ENCODE measurements around the gene TPPP.
A peak's percentile ranks its signal among the peaks of the same experiment; 100 is the strongest.

TPPP gene

DNA sequence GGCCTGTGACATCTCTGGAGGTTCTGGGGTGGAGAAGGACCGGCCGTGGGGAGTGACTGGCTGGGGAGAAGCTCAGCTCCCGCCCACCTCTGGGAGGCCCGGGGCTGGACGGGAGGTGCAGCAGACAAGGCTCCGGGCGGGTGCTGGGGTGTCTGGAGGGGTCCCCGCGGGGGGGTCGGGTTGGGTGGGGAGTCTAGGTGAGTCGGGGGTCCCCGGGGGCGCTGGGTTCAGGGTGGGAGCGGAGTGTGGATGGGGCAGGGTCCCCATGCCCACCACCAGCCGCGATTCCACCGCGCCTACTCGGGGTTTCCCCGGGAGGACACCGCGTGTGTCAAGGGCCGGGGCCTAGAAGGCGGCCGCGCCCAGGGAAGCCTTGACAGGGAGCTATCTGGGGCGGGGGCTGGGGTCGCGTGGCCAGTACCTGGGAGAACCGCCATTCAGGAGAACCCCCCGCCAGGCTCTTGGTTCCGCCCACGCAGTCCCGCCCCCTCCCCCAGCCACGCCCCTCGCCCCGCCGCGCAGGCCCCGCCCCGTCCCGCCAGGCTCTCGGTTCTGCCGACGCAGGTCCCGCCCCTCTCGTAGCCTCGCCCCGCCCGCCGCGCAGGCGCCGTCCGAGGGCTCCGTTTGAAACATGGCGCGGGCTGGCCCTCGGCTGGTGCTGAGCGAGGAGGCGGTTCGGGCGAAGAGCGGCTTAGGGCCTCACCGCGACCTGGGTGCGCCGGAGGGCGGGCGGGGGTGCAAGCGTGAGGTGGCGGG, 81.2 kb downstream of the TPPP start, which contains the start of gene CEP72:
CEP72 (plus strand) TSS at position 610 of the 756 bp plus-strand sequence; CDS start at position 632, 22 bp downstream.
- TF ChIP-seq, protein P1, sequence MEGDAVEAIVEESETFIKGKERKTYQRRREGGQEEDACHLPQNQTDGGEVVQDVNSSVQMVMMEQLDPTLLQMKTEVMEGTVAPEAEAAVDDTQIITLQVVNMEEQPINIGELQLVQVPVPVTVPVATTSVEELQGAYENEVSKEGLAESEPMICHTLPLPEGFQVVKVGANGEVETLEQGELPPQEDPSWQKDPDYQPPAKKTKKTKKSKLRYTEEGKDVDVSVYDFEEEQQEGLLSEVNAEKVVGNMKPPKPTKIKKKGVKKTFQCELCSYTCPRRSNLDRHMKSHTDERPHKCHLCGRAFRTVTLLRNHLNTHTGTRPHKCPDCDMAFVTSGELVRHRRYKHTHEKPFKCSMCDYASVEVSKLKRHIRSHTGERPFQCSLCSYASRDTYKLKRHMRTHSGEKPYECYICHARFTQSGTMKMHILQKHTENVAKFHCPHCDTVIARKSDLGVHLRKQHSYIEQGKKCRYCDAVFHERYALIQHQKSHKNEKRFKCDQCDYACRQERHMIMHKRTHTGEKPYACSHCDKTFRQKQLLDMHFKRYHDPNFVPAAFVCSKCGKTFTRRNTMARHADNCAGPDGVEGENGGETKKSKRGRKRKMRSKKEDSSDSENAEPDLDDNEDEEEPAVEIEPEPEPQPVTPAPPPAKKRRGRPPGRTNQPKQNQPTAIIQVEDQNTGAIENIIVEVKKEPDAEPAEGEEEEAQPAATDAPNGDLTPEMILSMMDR (IDR thresholded peaks at IDR 0.05; ENCODE audit: low read depth, low read length) = no peak
- peak within 1 kb of the TSS; percentile 73 for H3K4me3 ChIP-seq (ENCODE audit: low read depth, low read length)

DNA sequence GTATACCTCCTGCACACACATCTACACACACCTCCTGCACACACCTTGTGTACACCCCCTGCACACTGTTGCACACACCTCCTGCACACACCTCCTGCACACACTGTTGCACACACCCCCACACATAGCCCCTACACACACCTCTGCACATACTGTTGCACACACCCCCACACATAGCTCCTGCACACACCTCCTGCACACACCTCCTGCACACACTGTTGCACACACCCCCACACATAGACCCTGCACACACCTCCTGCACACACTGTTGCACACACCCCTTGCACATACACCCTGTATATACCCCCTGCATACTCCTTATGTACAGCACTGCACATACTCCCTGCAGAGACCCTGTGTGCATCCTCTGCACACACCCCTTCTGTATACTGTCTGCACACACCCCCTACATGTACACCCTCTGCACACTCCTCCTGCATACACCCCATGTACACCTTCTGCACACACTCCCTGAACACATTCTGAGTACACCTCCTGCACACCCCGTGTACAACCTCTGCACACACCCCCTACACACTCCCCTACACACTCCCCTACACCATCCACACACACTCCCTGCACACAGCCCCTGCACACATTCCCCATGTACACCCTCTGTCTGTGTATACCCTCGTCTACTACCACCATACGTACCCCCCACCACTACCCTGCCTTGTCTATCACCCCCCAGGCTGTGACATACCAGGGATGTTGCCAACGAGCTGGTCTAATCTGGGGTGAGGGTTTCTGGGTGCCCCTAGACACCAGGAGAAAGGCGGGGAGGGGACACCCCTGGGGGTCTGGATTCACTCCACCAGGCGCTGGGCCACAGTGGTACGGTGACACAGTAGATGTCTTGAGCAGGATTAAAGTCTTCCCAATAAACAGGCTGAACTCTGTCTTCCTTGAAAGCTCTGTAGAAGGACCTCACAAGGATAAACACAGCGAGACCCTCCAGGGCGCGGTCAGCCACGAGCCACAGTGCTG, 82.1 kb downstream of the TPPP start:
- TF ChIP-seq, protein P1 (IDR thresholded peaks at IDR 0.05; ENCODE audit: low read depth, low read length) = no peak
- H3K4me3 ChIP-seq (ENCODE audit: low read depth, low read length) = peak overlapping the region; percentile 73

DNA sequence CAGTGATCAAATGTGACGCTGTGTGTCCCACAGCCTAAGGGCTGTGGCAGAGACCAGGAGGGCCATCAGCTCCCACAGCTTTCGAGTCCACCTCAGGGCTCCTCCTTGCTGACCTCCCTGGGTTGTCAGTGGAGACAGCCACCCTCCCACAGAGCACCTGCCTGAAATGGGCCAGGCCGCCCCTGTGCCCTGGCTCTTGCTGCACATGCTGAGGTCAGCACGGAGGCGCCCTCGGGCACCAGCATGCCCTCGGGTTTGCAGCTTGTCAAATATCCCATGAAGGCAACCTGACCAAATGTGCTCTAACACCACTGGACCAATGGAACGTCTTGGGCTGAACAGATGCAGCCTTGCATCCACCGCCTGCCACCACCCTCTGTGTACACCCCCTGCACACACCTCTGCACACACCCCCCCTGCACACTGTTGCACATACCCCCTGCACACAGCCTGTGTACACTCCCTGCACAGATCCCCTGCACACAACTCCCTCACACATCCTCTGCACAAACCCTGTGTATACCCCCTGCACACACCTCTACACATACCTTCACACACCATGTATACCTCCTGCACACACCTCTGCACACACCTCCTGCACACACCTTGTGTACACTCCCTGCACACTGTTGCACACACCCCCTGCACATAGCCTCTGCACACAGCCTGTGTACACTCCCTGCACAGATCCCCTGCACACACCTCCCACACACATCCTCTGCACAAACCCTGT, 83.0 kb downstream of the TPPP start:
- TF ChIP-seq, protein P1 (IDR thresholded peaks at IDR 0.05; ENCODE audit: low read depth, low read length) = no peak
- no peak overlapping the region for H3K4me3 ChIP-seq (ENCODE audit: low read depth, low read length)

Measured in WI38 (cell line).